Measurements from ENCODE around the gene CRYBG1.

Gene CRYBG1

DNA sequence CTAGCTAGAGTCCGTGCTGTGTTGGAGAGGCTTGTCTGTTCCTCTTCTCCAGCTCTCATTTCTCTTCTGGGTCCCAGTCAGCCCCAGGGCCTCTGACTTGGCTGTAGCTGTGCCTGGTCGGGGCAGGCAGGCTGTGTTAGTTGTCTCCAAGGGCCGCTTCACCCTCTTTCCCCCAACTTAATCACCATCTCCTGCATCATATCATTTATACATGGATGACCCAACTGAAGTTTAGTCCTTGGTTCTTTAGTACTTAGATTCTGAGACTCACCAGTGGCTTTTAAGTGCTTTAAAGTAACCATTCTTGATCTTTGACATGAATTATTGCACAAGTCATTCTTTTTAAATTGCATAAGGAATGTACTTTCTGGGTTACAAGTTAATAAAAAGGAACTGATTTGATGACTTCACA is 141.4 kb downstream of the CRYBG1 start:
- no peak overlapping the region for H4K91ac ChIP-seq (ENCODE audit: low read depth, low read length, poor library complexity)
- no peak overlapping the region for H3K27ac ChIP-seq (replicated peaks; ENCODE audit: low read length)
- no peak overlapping the region for H3K4me2 ChIP-seq (ENCODE audit: insufficient read depth, low read length, poor library complexity, severe bottlenecking)
- no peak overlapping the region for H2BK5ac ChIP-seq (ENCODE audit: low read length)
- H3K4ac ChIP-seq (ENCODE audit: low read length), result no peak overlapping the region
- H2BK120ac ChIP-seq (ENCODE audit: low read depth, low read length), result no peak overlapping the region
- no peaks in the 10 kb centered on the region for H3K79me1 ChIP-seq (ENCODE audit: low read depth, low read length)
- no CpG with 5 or more reads among the region's 3 CpGs for WGBS, 2 donors (ENCODE audit: extremely low coverage in 2 of 2, insufficient read length in 2 of 2, insufficient replicate concordance in 1 of 2)
- H3K27me3 ChIP-seq (ENCODE audit: control insufficient read depth in 3 of 3, insufficient read depth in 3 of 3, low read depth in 1 of 3, low read length in 3 of 3), result peaks cover 0 to 43% (median 0%) of the 10 kb centered on the region in 3 experiments
- no peak overlapping the region for H2AFZ ChIP-seq (ENCODE audit: low read length)
- no peak overlapping the region for H2BK15ac ChIP-seq (ENCODE audit: low read length)
- no peak overlapping the region for H3K18ac ChIP-seq (ENCODE audit: low read length)
- no peaks in the 10 kb centered on the region for H3K9me3 ChIP-seq (replicated peaks in 1 of 2; ENCODE audit: control insufficient read depth in 2 of 2, insufficient read depth in 1 of 2, low read depth in 1 of 2, low read length in 2 of 2)
- H3K36me3 ChIP-seq (replicated peaks in 1 of 2; ENCODE audit: control insufficient read depth in 2 of 2, insufficient read depth in 2 of 2, low read length in 2 of 2), result no peaks in the 10 kb centered on the region
- no peaks in the 10 kb centered on the region for H3K4me1 ChIP-seq (ENCODE audit: control insufficient read depth in 2 of 2, insufficient read depth in 1 of 2, low read depth in 1 of 2, low read length in 2 of 2)
- DNase-seq (ENCODE audit: low spot score), result no peak
- no peak overlapping the region for H4K8ac ChIP-seq (ENCODE audit: low read depth, low read length)
- H3K4me3 ChIP-seq (ENCODE audit: low read length in 2 of 2), result no peak overlapping the region
- H3K23ac ChIP-seq (ENCODE audit: low read depth, low read length, poor library complexity), result no peak overlapping the region
- no peak overlapping the region for H3K14ac ChIP-seq (ENCODE audit: low read length)
- no peak overlapping the region for H2BK12ac ChIP-seq (ENCODE audit: low read length)
- no peak overlapping the region for H2AK5ac ChIP-seq (ENCODE audit: low read depth, low read length)
- H3K9ac ChIP-seq (ENCODE audit: low read depth, low read length, poor library complexity), result no peak overlapping the region

DNA sequence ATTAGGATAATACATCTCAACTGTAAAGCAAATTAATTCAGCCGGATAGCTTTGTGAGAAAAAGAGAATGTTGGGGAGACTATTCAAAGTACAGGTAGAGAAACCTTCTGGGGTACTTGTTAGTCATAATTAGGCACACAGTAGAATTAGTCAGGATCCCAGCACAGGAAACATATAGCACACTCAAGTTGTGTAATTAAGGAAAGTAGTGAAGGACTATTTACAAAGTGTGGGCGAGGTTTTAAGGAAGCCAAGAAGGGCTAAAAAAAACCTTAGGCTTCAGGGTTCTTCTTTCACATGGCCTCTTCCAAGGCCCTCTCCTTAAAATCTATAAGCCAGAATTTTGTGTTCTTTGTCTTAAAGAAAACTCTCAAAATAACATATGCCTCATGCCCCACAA is 142.0 kb downstream of the CRYBG1 start:
- Histone ChIP-seq H4K91ac (ENCODE audit: low read depth, low read length, poor library complexity) (no peak overlapping the region), H3K14ac (ENCODE audit: low read length) (no peak overlapping the region), H2BK120ac (ENCODE audit: low read depth, low read length) (no peak overlapping the region), H3K79me1 (ENCODE audit: low read depth, low read length) (no peaks in the 10 kb centered on the region), H3K36me3 (replicated peaks in 1 of 2; ENCODE audit: control insufficient read depth in 2 of 2, insufficient read depth in 2 of 2, low read length in 2 of 2) (no peaks in the 10 kb centered on the region), H2BK15ac (ENCODE audit: low read length) (no peak overlapping the region), H2AK5ac (ENCODE audit: low read depth, low read length) (no peak overlapping the region), H3K4me1 (ENCODE audit: control insufficient read depth in 2 of 2, insufficient read depth in 1 of 2, low read depth in 1 of 2, low read length in 2 of 2) (no peaks in the 10 kb centered on the region), H3K4me2 (ENCODE audit: insufficient read depth, low read length, poor library complexity, severe bottlenecking) (no peak overlapping the region), H3K4ac (ENCODE audit: low read length) (no peak overlapping the region), H2BK5ac (ENCODE audit: low read length) (no peak overlapping the region), H3K23ac (ENCODE audit: low read depth, low read length, poor library complexity) (no peak overlapping the region), H3K27me3 (ENCODE audit: control insufficient read depth in 3 of 3, insufficient read depth in 3 of 3, low read depth in 1 of 3, low read length in 3 of 3) (peaks cover 0 to 49% (median 2%) of the 10 kb centered on the region in 3 experiments), H4K8ac (ENCODE audit: low read depth, low read length) (no peak overlapping the region), H3K9me3 (replicated peaks in 1 of 2; ENCODE audit: control insufficient read depth in 2 of 2, insufficient read depth in 1 of 2, low read depth in 1 of 2, low read length in 2 of 2) (no peaks in the 10 kb centered on the region), H3K9ac (ENCODE audit: low read depth, low read length, poor library complexity) (no peak overlapping the region), H3K27ac (replicated peaks; ENCODE audit: low read length) (no peak overlapping the region), H3K4me3 (ENCODE audit: low read length in 2 of 2) (no peak overlapping the region), H2AFZ (ENCODE audit: low read length) (no peak overlapping the region), H3K18ac (ENCODE audit: low read length) (no peak overlapping the region), H2BK12ac (ENCODE audit: low read length) (no peak overlapping the region)
- WGBS, 2 donors (ENCODE audit: extremely low coverage in 2 of 2, insufficient read length in 2 of 2, insufficient replicate concordance in 1 of 2), result no CpG with 5 or more reads among the region's 2 CpGs
- no peak for DNase-seq (ENCODE audit: low spot score)

DNA sequence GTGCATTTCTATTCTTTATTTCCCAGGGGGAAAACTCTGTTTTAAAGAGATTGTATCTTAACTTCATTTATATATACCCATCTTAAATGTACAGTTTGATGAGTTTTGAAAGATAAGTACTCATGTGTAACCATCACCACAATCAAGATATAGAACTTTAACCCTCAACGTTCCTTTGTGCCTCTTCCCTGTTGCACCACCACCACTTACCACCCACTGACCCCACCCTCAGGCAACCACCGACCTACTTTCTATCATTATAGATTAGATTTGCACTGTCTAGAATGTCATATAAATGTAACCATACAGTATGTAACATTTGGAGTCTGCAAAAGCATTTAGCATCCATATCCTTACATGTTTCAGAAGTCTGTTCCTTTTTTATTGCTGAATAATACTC is 147.8 kb downstream of the CRYBG1 start:
- Histone ChIP-seq H3K9me3 (replicated peaks in 1 of 2; ENCODE audit: control insufficient read depth in 2 of 2, insufficient read depth in 1 of 2, low read depth in 1 of 2, low read length in 2 of 2) (peaks cover 0 to 6% of the 10 kb centered on the region in 2 donors), H2BK12ac (ENCODE audit: low read length) (no peak overlapping the region), H2AK5ac (ENCODE audit: low read depth, low read length) (no peak overlapping the region), H3K4ac (ENCODE audit: low read length) (no peak overlapping the region), H3K9ac (ENCODE audit: low read depth, low read length, poor library complexity) (no peak overlapping the region), H4K91ac (ENCODE audit: low read depth, low read length, poor library complexity) (no peak overlapping the region), H3K4me1 (ENCODE audit: control insufficient read depth in 2 of 2, insufficient read depth in 1 of 2, low read depth in 1 of 2, low read length in 2 of 2) (peaks cover 0 to 10% of the 10 kb centered on the region in 2 donors), H3K36me3 (replicated peaks in 1 of 2; ENCODE audit: control insufficient read depth in 2 of 2, insufficient read depth in 2 of 2, low read length in 2 of 2) (no peaks in the 10 kb centered on the region), H2BK15ac (ENCODE audit: low read length) (no peak overlapping the region), H3K27me3 (ENCODE audit: control insufficient read depth in 3 of 3, insufficient read depth in 3 of 3, low read depth in 1 of 3, low read length in 3 of 3) (peaks cover 32 to 84% (median 55%) of the 10 kb centered on the region in 3 experiments), H3K18ac (ENCODE audit: low read length) (no peak overlapping the region), H2AFZ (ENCODE audit: low read length) (no peak overlapping the region), H3K27ac (replicated peaks; ENCODE audit: low read length) (no peak overlapping the region), H2BK5ac (ENCODE audit: low read length) (no peak overlapping the region), H3K14ac (ENCODE audit: low read length) (no peak overlapping the region), H4K8ac (ENCODE audit: low read depth, low read length) (no peak overlapping the region), H3K23ac (ENCODE audit: low read depth, low read length, poor library complexity) (no peak overlapping the region), H3K4me2 (ENCODE audit: insufficient read depth, low read length, poor library complexity, severe bottlenecking) (no peak overlapping the region), H3K4me3 (ENCODE audit: low read length in 2 of 2) (no peak overlapping the region), H2BK120ac (ENCODE audit: low read depth, low read length) (no peak overlapping the region), H3K79me1 (ENCODE audit: low read depth, low read length) (no peaks in the 10 kb centered on the region)
- whole genome bisulfite sequencing, 2 donors (ENCODE audit: extremely low coverage in 2 of 2, insufficient read length in 2 of 2, insufficient replicate concordance in 1 of 2), result no CpG with 5 or more reads among the region's 2 CpGs
- no peak for DNase-seq (ENCODE audit: low spot score)

- no peak overlapping the region for H3K27ac ChIP-seq (replicated peaks; ENCODE audit: low read length)
- H3K9ac ChIP-seq (ENCODE audit: low read depth, low read length, poor library complexity), result no peak overlapping the region
- H3K18ac ChIP-seq (ENCODE audit: low read length), result no peak overlapping the region
- peaks cover 0 to 10% of the 10 kb centered on the region in 2 donors for H3K4me1 ChIP-seq (ENCODE audit: control insufficient read depth in 2 of 2, insufficient read depth in 1 of 2, low read depth in 1 of 2, low read length in 2 of 2)
- no peak overlapping the region for H2BK15ac ChIP-seq (ENCODE audit: low read length)
- no peak overlapping the region for H2BK12ac ChIP-seq (ENCODE audit: low read length)
- no peak overlapping the region for H2AFZ ChIP-seq (ENCODE audit: low read length)
- H4K91ac ChIP-seq (ENCODE audit: low read depth, low read length, poor library complexity), result no peak overlapping the region
- no peak overlapping the region for H3K4me3 ChIP-seq (ENCODE audit: low read length in 2 of 2)
- no peak overlapping the region for H3K4ac ChIP-seq (ENCODE audit: low read length)
- H3K36me3 ChIP-seq (replicated peaks in 1 of 2; ENCODE audit: control insufficient read depth in 2 of 2, insufficient read depth in 2 of 2, low read length in 2 of 2), result no peaks in the 10 kb centered on the region
- no peak overlapping the region for H2BK120ac ChIP-seq (ENCODE audit: low read depth, low read length)
- H2AK5ac ChIP-seq (ENCODE audit: low read depth, low read length), result no peak overlapping the region
- no peak overlapping the region for H2BK5ac ChIP-seq (ENCODE audit: low read length)
- no peak overlapping the region for H3K4me2 ChIP-seq (ENCODE audit: insufficient read depth, low read length, poor library complexity, severe bottlenecking)
- peaks cover 0 to 6% of the 10 kb centered on the region in 2 donors for H3K9me3 ChIP-seq (replicated peaks in 1 of 2; ENCODE audit: control insufficient read depth in 2 of 2, insufficient read depth in 1 of 2, low read depth in 1 of 2, low read length in 2 of 2)
- H3K14ac ChIP-seq (ENCODE audit: low read length), result no peak overlapping the region
- H3K79me1 ChIP-seq (ENCODE audit: low read depth, low read length), result no peaks in the 10 kb centered on the region
- H3K27me3 ChIP-seq (ENCODE audit: control insufficient read depth in 3 of 3, insufficient read depth in 3 of 3, low read depth in 1 of 3, low read length in 3 of 3), result peaks cover 32 to 87% (median 61%) of the 10 kb centered on the region in 3 experiments
- no peak for DNase-seq (ENCODE audit: low spot score)
- H3K23ac ChIP-seq (ENCODE audit: low read depth, low read length, poor library complexity), result no peak overlapping the region
- WGBS, 2 donors (ENCODE audit: extremely low coverage in 2 of 2, insufficient read length in 2 of 2, insufficient replicate concordance in 1 of 2), result no CpG with 5 or more reads among the region's 3 CpGs
- no peak overlapping the region for H4K8ac ChIP-seq (ENCODE audit: low read depth, low read length)
Observed at GRCh38 chr6:106508834-106509233, 148.3 kb downstream of the CRYBG1 start.

Measured in neuronal stem cell (in vitro differentiated cells).